Calu3 (cell line): ENCODE measurements around the gene CTSA. TPM values are rescaled to one million over a fixed set of nuclear protein-coding genes. Genes with fewer than 3 reads are reported as not detected.

Experiments used
- BruUV-seq: library from RNA; stranded (reverse); fragments of 400-500 nt; replicated peaks from 2 replicates; lab custom pipeline; 2021; lab: Mats Ljungman, UMichigan
- CTCF ChIA-PET: fragments of 300-600 bp; sonication (Branson Sonifier 250); formaldehyde crosslinking; loops from one replicate; lab custom pipeline; 2022; ENCODE audit warnings: antibody characterized with exemption; lab: Charles Lee
- DNase-seq: peaks from one replicate; pipeline ENCODE4 v3.0.0; 2022
- H3K27ac Mint-ChIP-seq: one replicate; pipeline ENCODE4 v1.8.0; 2022; ENCODE audit warnings: mixed read lengths; ENCODE audit not compliant: unreplicated experiment
- H3K27me3 Mint-ChIP-seq: one replicate; pipeline ENCODE4 v1.8.0; 2022; ENCODE audit warnings: mixed read lengths; ENCODE audit not compliant: unreplicated experiment
- H3K36me3 Mint-ChIP-seq: one replicate; pipeline ENCODE4 v1.8.0; 2022; ENCODE audit warnings: mild to moderate bottlenecking, moderate library complexity, mixed read lengths; ENCODE audit not compliant: insufficient read depth, unreplicated experiment
- H3K4me1 Mint-ChIP-seq: one replicate; pipeline ENCODE4 v1.8.0; 2022; ENCODE audit warnings: mild to moderate bottlenecking, low read depth, mixed read lengths; ENCODE audit not compliant: unreplicated experiment
- H3K4me3 Mint-ChIP-seq: one replicate; pipeline ENCODE4 v1.8.0; 2022; ENCODE audit warnings: mild to moderate bottlenecking, low read depth, moderate library complexity, mixed read lengths; ENCODE audit not compliant: unreplicated experiment
- H3K9me3 Mint-ChIP-seq: one replicate; pipeline ENCODE4 v1.8.0; 2022; ENCODE audit warnings: low read depth, mixed read lengths; ENCODE audit not compliant: unreplicated experiment
- CTCF ChIP-seq: fragments of 200-600 bp; IDR thresholded peaks from one replicate; pipeline ENCODE4 v1.8.0; 2022; ENCODE audit warnings: antibody characterized with exemption; ENCODE audit not compliant: unreplicated experiment
- intact Hi-C: fragments of 100-400 bp; cut with micrococcal nuclease; formaldehyde crosslinking; loops from one replicate; pipeline ENCODE4 v1.10.0; 2022; ENCODE audit not compliant: unreplicated experiment
- total RNA-seq: library from RNA; stranded (reverse); gene quantifications from 2 replicates; pipeline ENCODE4 v1.2.3, GENCODE V29; 2022

CTSA gene
- total RNA-seq, 1 experiment from 2014 or later: 164 TPM

GRCh38 chr20:45843506-45843905 is 47.6 kb upstream of the CTSA start:
- no peak overlapping the region for H3K27ac Mint-ChIP-seq
- DNase-seq: no peak
- TF ChIP-seq CTCF: no peak
- BruUV-seq: no TSS peak
- H3K4me1 Mint-ChIP-seq: no peaks in the 10 kb centered on the region
- H3K27me3 Mint-ChIP-seq: no peaks in the 10 kb centered on the region
- CTCF ChIA-PET: no interaction called here
- H3K36me3 Mint-ChIP-seq: peaks cover 41% of the 10 kb centered on the region
- no peak overlapping the region for H3K4me3 Mint-ChIP-seq
- no peaks in the 10 kb centered on the region for H3K9me3 Mint-ChIP-seq
- intact Hi-C loops: no loop called here

GRCh38 chr20:45845452-45845851 is 45.7 kb upstream of the CTSA start:
- Mint-ChIP-seq H3K4me1 (no peaks in the 10 kb centered on the region), H3K4me3 (no peak overlapping the region), H3K27me3 (no peaks in the 10 kb centered on the region), H3K27ac (no peak overlapping the region), H3K9me3 (no peaks in the 10 kb centered on the region), H3K36me3 (peaks cover 41% of the 10 kb centered on the region)
- CTCF ChIA-PET: no interaction called here
- DNase-seq: no peak
- no TSS peak for BruUV-seq
- no peak for TF ChIP-seq CTCF
- intact Hi-C loops: no loop called here

GRCh38 chr20:45848421-45848820 is 42.7 kb upstream of the CTSA start:
- H3K9me3 Mint-ChIP-seq: no peaks in the 10 kb centered on the region
- no peak for DNase-seq
- no peak for TF ChIP-seq CTCF
- no peak overlapping the region for H3K27ac Mint-ChIP-seq
- H3K27me3 Mint-ChIP-seq: no peaks in the 10 kb centered on the region
- peaks cover 27% of the 10 kb centered on the region for H3K36me3 Mint-ChIP-seq
- intact Hi-C loops: no loop called here
- H3K4me1 Mint-ChIP-seq: no peaks in the 10 kb centered on the region
- BruUV-seq: no TSS peak
- CTCF ChIA-PET: no interaction called here
- no peak overlapping the region for H3K4me3 Mint-ChIP-seq

GRCh38 chr20:45848969-45849582 is 42.1 kb upstream of the CTSA start:
- BruUV-seq: no TSS peak
- CTCF ChIA-PET: no interaction called here
- Mint-ChIP-seq H3K27me3 (no peaks in the 10 kb centered on the region), H3K27ac (no peak overlapping the region), H3K9me3 (no peaks in the 10 kb centered on the region), H3K4me1 (no peaks in the 10 kb centered on the region), H3K36me3 (peaks cover 22% of the 10 kb centered on the region), H3K4me3 (no peak overlapping the region)
- no peak for DNase-seq
- TF ChIP-seq CTCF: no peak
- intact Hi-C loops: no loop called here
